OCI-LY7 (cell line): ENCODE results near the gene ABCC8. TPM values are rescaled to one million over a fixed set of nuclear protein-coding genes. Genes with fewer than 3 reads are reported as not detected.
A peak's percentile ranks its signal among the peaks of the same experiment; 100 is the strongest.

ENCODE experiments used
- BruUV-seq: library from RNA; stranded (reverse); fragments of 400-500 nt; replicated peaks from 2 replicates; lab custom pipeline; 2021; lab: Mats Ljungman, UMichigan
- CTCF ChIA-PET: fragments of 300-600 bp; sonication (Branson Sonifier 250); formaldehyde crosslinking; loops from one replicate; lab custom pipeline; 2022; ENCODE audit warnings: antibody characterized with exemption; ENCODE audit not compliant: unreplicated experiment; lab: Charles Lee
- POLR2A ChIA-PET: fragments of 300-600 bp; sonication (Branson Sonifier 250); formaldehyde crosslinking; loops from one replicate; lab custom pipeline; 2022; ENCODE audit warnings: antibody characterized with exemption; lab: Charles Lee
- DNase-seq: peaks from one replicate; pipeline ENCODE4 v3.0.0-alpha.2; 2015; ENCODE audit warnings: low spot score
- H2AFZ ChIP-seq: fragments of 200-600 bp; sonication (generic), shearing (Covaris generic); 2 replicates; pipeline ENCODE4 v1.6.1; 2014; ENCODE audit warnings: mild to moderate bottlenecking, antibody characterized with exemption, low read length, moderate library complexity
- H3K27ac ChIP-seq: fragments of 200-600 bp; sonication (generic); 2 replicates; pipeline ENCODE4 v1.5.1; 2014; ENCODE audit warnings: mixed run types, low read depth, mild to moderate bottlenecking, moderate library complexity, low read length, inconsistent platforms; ENCODE audit not compliant: poor library complexity, severe bottlenecking
- H3K36me3 ChIP-seq: fragments of 200-600 bp; sonication (generic); 2 replicates; pipeline ENCODE4 v1.6.1; 2014; ENCODE audit warnings: mild to moderate bottlenecking, antibody characterized with exemption, low read length, moderate library complexity, mixed read lengths; ENCODE audit not compliant: insufficient read depth
- H3K4me1 ChIP-seq: fragments of 200-600 bp; sonication (generic); 2 replicates; pipeline ENCODE4 v1.5.1; 2014; ENCODE audit warnings: mild to moderate bottlenecking, low read length; ENCODE audit not compliant: insufficient read depth, poor library complexity, severe bottlenecking
- H3K4me2 ChIP-seq: fragments of 200-600 bp; sonication (generic); 2 replicates; pipeline ENCODE4 v1.6.1; 2014; ENCODE audit warnings: mild to moderate bottlenecking, low read length
- H3K4me3 ChIP-seq: fragments of 200-600 bp; sonication (generic); 2 replicates; pipeline ENCODE4 v1.5.1; 2014; ENCODE audit warnings: mild to moderate bottlenecking, low read depth, low read length; ENCODE audit not compliant: poor library complexity, severe bottlenecking
- H3K79me2 ChIP-seq: fragments of 200-600 bp; sonication (generic); 2 replicates; pipeline ENCODE4 v1.6.1; 2016; ENCODE audit warnings: low read depth, mild to moderate bottlenecking, low read length, moderate library complexity, mixed read lengths; ENCODE audit not compliant: insufficient read depth
- H3K9me2 ChIP-seq: fragments of 200-600 bp; sonication (generic); 2 replicates; pipeline ENCODE4 v1.6.1; 2016; ENCODE audit warnings: mild to moderate bottlenecking, low read length, mixed read lengths; ENCODE audit not compliant: insufficient read depth
- H3K9me3 ChIP-seq: fragments of 200-600 bp; sonication (generic); 2 replicates; pipeline ENCODE4 v1.6.1; 2014; ENCODE audit warnings: mild to moderate bottlenecking, mixed run types, low read length, mixed read lengths
- H4K20me1 ChIP-seq: fragments of 200-600 bp; sonication (generic); 2 replicates; pipeline ENCODE4 v1.6.1; 2014; ENCODE audit warnings: mild to moderate bottlenecking, antibody characterized with exemption, low read length, moderate library complexity, mixed read lengths; ENCODE audit not compliant: insufficient read depth
- EZH2phosphoT487 ChIP-seq: fragments of 200-600 bp; sonication (generic); IDR thresholded peaks from 2 replicates; pipeline ENCODE4 v1.6.1; 2018; ENCODE audit warnings: low read depth, borderline replicate concordance, mild to moderate bottlenecking, mixed run types, antibody characterized with exemption, low read length, moderate library complexity, mixed read lengths
- intact Hi-C: fragments of 100-400 bp; cut with micrococcal nuclease; formaldehyde crosslinking; loops from one replicate; pipeline ENCODE4 v1.10.0; 2022; ENCODE audit not compliant: unreplicated experiment
- total RNA-seq, 2 experiments: library from RNA; depleted of rRNA in 1 of 2; stranded (reverse); fragments of >200 nt in 1 of 2; shearing (Covaris generic) in 1 of 2; gene quantifications; 2 replicates each; pipeline ENCODE4 v1.2.3, GENCODE V29; 2014 to 2022
- TF ChIP-seq, protein P1 (sequence below): fragments of 200-600 bp; sonication (generic); conservative IDR thresholded peaks from 2 replicates; pipeline ENCODE4 v1.5.1; 2014; ENCODE audit warnings: mild to moderate bottlenecking, antibody characterized with exemption, low read length, moderate library complexity, mixed read lengths

ABCC8 gene
- total RNA-seq, 2 experiments from 2014 or later = not detected

- Histone ChIP-seq H3K4me1 (peaks cover 54% of the 10 kb centered on the region), H3K4me3 (peak within 1 kb of the TSS; percentile 67), H3K9me3 (no peaks in the 10 kb centered on the region), H3K4me2 (peak within 1 kb of the TSS; percentile 74), H3K79me2 (no peaks in the 10 kb centered on the region), H3K27ac (peak within 1 kb of the TSS; percentile 80), H3K9me2 (no peaks in the 10 kb centered on the region), H4K20me1 (0 out of 2 replicates have a peak, but pooled peaks cover 5% of the 10 kb centered on the region), H3K36me3 (no peaks in the 10 kb centered on the region), H2AFZ (peak within 1 kb of the TSS; percentile 49)
- no peak for DNase-seq
- BruUV-seq = no TSS peak
- POLR2A ChIA-PET = interaction anchor here (0.6 to 1.1 kb wide), 2 partner anchors 139 to 284 kb away, joined by 3 read pairs; no protein-coding TSS in a partner anchor
- TF ChIP-seq, protein P1, sequence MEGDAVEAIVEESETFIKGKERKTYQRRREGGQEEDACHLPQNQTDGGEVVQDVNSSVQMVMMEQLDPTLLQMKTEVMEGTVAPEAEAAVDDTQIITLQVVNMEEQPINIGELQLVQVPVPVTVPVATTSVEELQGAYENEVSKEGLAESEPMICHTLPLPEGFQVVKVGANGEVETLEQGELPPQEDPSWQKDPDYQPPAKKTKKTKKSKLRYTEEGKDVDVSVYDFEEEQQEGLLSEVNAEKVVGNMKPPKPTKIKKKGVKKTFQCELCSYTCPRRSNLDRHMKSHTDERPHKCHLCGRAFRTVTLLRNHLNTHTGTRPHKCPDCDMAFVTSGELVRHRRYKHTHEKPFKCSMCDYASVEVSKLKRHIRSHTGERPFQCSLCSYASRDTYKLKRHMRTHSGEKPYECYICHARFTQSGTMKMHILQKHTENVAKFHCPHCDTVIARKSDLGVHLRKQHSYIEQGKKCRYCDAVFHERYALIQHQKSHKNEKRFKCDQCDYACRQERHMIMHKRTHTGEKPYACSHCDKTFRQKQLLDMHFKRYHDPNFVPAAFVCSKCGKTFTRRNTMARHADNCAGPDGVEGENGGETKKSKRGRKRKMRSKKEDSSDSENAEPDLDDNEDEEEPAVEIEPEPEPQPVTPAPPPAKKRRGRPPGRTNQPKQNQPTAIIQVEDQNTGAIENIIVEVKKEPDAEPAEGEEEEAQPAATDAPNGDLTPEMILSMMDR = 0 out of 2 replicates have a peak, but pooled peaks have one; percentile 40
- TF ChIP-seq EZH2phosphoT487 = no peak
- intact Hi-C loops = no loop called here
- CTCF ChIA-PET = interaction anchor here (0.6 kb wide), 2 partner anchors 105 to 343 kb away, joined by 3 to 5 read pairs; no protein-coding TSS in a partner anchor
Measured at GRCh38 chr11:17388609-17389210, 87.9 kb downstream of the ABCC8 start, which contains the start of gene KCNJ11. TSS of gene KCNJ11 (minus strand) at chr11:17388659. CDS start at chr11:17388091, 568 bp downstream.

- H4K20me1 ChIP-seq = 0 out of 2 replicates have a peak, but pooled peaks cover 5% of the 10 kb centered on the region
- POLR2A ChIA-PET = interaction anchor here (1.1 kb wide), 1 partner anchor 140 kb away, joined by 3 read pairs; no protein-coding TSS in a partner anchor
- H2AFZ ChIP-seq = no peak overlapping the region
- no TSS peak for BruUV-seq
- no peak overlapping the region for H3K4me3 ChIP-seq
- H3K27ac ChIP-seq = no peak overlapping the region
- H3K9me2 ChIP-seq = no peaks in the 10 kb centered on the region
- no peak overlapping the region for H3K4me2 ChIP-seq
- CTCF ChIA-PET = no interaction called here
- H3K9me3 ChIP-seq = no peaks in the 10 kb centered on the region
- H3K36me3 ChIP-seq = no peaks in the 10 kb centered on the region
- DNase-seq = no peak
- intact Hi-C loops = no loop called here
- peaks cover 45% of the 10 kb centered on the region for H3K4me1 ChIP-seq
- H3K79me2 ChIP-seq = no peaks in the 10 kb centered on the region
- TF ChIP-seq, protein P1 = no peak
- TF ChIP-seq EZH2phosphoT487 = no peak
Measured at GRCh38 chr11:17387811-17388210, 88.8 kb downstream of the ABCC8 start.

DNA sequence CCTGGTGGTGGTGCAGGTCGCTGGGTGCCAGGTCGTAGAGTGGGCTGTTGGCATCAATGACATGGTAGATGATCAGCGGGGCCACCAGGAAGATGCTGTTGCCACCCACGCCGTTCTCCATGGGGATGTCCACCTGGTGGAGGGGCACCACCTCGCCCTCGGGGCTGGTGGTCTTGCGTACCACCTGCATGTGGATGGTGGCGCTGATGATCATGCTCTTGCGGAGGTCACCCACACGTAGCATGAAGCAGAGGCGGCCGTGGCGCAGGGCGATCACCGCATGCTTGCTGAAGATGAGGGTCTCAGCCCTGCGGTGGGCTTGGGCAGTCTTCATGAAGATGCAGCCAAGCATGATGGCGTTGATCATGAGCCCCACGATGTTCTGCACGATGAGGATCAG is 89.4 kb downstream of the ABCC8 start:
- H3K79me2 ChIP-seq = no peaks in the 10 kb centered on the region
- H3K4me1 ChIP-seq = peaks cover 40% of the 10 kb centered on the region
- BruUV-seq = no TSS peak
- no peak for DNase-seq
- H3K9me2 ChIP-seq = no peaks in the 10 kb centered on the region
- no peaks in the 10 kb centered on the region for H3K9me3 ChIP-seq
- TF ChIP-seq EZH2phosphoT487 = no peak
- TF ChIP-seq, protein P1 = no peak
- no peak overlapping the region for H3K4me3 ChIP-seq
- H2AFZ ChIP-seq = no peak overlapping the region
- 0 out of 2 replicates have a peak, but pooled peaks cover 5% of the 10 kb centered on the region for H4K20me1 ChIP-seq
- H3K27ac ChIP-seq = no peak overlapping the region
- no peak overlapping the region for H3K4me2 ChIP-seq
- POLR2A ChIA-PET = interaction anchor here (1.2 kb wide), 1 partner anchor 85 kb away, joined by 3 read pairs; no protein-coding TSS in a partner anchor
- no peaks in the 10 kb centered on the region for H3K36me3 ChIP-seq
- intact Hi-C loops = no loop called here
- CTCF ChIA-PET = interaction anchor here (1.4 kb wide), 1 partner anchor 141 kb away, joined by 6 read pairs; no protein-coding TSS in a partner anchor
